Measurements from ENCODE around the gene PAK4.

Gene PAK4

DNA sequence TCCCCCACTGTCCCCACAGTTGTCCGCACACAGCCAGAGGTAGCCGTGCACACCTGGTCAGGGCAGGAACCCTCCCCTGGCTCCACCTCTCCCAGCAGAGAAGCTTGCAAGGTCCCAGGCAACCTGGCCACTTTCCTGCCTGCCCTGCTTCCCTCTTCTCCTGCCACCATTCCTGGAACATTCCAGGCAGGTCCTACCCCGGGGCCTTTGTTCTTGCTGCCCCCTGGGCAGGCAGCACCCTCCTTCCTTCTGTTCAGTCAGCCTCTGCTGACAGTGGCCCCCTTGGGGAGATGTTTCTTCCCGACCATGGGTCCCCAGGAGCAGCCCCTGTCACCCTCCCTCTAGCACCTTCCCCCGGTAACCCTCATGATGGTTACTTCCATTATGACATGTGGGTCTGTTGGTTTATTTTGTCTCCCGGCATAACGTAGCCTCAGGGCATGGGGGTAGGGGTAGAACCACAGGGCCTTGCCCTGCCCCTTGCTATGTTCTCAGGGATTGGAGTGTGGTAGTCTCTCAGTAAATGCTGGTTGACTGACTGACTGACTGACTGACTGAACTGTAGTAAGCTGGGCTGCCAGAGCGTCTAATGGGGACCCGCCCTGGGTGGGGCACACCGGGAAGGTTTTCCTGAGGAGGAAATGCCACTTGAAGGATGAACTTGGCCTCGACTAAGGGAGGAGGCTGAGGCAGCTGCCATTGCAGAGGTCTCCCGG, 10.8 kb downstream of the PAK4 start:
- Mint-ChIP-seq H3K27me3 (ENCODE audit: low read depth) (no peaks in the 10 kb centered on the region), H3K9me3 (no peaks in the 10 kb centered on the region), H3K4me3 (no peak overlapping the region)

DNA sequence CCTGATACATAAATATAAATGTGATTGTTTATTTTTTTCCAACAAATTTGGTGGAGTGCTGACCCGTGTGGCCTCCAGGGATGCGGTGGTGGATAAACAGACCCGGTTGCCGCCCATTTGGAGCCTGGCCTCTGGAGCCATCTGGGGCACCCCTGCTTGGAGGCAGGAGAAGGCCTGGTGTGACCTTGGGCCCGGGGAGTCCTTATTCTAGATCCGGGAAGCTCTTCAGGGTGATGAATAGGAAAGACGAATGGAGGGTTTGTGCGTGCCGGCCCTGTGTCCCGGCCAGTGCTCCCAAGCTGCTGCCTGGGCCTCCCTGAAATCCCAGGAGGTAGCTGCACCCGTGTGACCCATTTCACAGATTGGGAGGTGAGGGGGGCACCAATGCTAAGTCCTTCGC, 11.5 kb downstream of the PAK4 start:
- H3K27ac Mint-ChIP-seq, result peak overlapping the region in 1 of 3 experiments; percentile 64
- H3K27me3 Mint-ChIP-seq (ENCODE audit: low read depth), result no peaks in the 10 kb centered on the region
- no peaks in the 10 kb centered on the region for H3K9me3 Mint-ChIP-seq
- H3K36me3 Mint-ChIP-seq (ENCODE audit: low read depth), result no peaks in the 10 kb centered on the region
- H3K4me3 Mint-ChIP-seq, result no peak overlapping the region
- TF ChIP-seq, protein P1, sequence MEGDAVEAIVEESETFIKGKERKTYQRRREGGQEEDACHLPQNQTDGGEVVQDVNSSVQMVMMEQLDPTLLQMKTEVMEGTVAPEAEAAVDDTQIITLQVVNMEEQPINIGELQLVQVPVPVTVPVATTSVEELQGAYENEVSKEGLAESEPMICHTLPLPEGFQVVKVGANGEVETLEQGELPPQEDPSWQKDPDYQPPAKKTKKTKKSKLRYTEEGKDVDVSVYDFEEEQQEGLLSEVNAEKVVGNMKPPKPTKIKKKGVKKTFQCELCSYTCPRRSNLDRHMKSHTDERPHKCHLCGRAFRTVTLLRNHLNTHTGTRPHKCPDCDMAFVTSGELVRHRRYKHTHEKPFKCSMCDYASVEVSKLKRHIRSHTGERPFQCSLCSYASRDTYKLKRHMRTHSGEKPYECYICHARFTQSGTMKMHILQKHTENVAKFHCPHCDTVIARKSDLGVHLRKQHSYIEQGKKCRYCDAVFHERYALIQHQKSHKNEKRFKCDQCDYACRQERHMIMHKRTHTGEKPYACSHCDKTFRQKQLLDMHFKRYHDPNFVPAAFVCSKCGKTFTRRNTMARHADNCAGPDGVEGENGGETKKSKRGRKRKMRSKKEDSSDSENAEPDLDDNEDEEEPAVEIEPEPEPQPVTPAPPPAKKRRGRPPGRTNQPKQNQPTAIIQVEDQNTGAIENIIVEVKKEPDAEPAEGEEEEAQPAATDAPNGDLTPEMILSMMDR (IDR thresholded peaks at IDR 0.05; ENCODE audit: unreplicated experiment in 3 of 3), result no peak
- H3K4me1 Mint-ChIP-seq, result peaks cover 56% of the 10 kb centered on the region

More for the DNA sequence above, 10.8 kb downstream of the PAK4 start:
- Mint-ChIP-seq H3K4me1 (peaks cover 60% of the 10 kb centered on the region), H3K36me3 (ENCODE audit: low read depth) (no peaks in the 10 kb centered on the region), H3K27ac (peak overlapping the region in 1 of 3 experiments; percentile 64)
- TF ChIP-seq, protein P1 (IDR thresholded peaks at IDR 0.05; ENCODE audit: unreplicated experiment in 3 of 3), result no peak

DNA sequence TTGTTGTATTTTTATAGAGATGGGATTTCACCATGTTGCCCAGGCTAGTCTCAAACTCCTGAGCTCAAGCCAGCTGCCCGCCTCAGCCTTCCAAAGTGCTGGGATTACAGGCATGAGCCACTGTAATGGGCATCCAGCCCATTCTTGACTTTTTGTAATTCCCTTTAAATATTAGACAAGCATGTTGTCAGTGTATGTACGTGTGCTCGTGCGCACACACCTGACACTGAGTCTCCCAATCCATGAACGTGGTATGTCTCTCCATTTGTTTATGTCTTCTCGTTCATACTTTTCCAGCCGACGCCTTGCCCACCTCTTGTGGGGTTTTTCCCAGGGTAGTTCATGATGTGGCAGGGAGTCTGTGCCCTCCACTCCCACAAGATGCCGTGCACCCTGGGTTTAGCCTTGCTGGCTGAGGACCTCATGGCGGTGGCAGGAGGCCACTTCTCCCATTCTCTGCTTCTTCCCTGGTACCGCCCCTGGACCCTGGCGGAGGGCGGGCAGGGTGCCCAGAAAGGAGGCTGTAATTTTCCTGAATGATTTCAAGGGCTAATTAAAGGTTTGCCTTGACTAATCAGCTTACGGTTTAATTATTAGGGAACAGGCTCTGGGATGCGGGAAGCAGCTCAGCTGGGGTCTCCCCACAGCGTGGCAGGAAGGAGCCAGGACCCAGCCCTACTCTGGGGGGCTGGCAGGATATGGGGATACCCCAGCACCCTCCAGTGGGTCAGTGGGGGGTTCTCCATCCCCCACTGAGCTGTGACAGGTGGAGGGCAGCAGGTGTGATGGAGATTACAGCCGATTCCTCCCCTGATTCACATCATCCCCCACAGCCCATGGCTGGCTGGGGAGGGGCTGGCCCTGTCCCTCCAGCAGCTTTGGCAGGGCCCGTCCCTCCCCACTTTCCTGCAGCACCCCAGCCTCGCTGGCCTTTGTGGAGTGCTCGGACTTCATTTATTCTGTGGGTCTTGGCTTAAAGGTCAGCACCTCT, 12.9 kb downstream of the PAK4 start:
- peaks cover 48% of the 10 kb centered on the region for H3K4me1 Mint-ChIP-seq
- TF ChIP-seq, protein P1 (IDR thresholded peaks at IDR 0.05; ENCODE audit: unreplicated experiment in 3 of 3), result no peak
- no peaks in the 10 kb centered on the region for H3K27me3 Mint-ChIP-seq (ENCODE audit: low read depth)
- H3K36me3 Mint-ChIP-seq (ENCODE audit: low read depth), result no peaks in the 10 kb centered on the region
- H3K9me3 Mint-ChIP-seq, result no peaks in the 10 kb centered on the region
- peak overlapping the region; percentile 20 to 68 (median 44) for H3K27ac Mint-ChIP-seq
- no peak overlapping the region for H3K4me3 Mint-ChIP-seq

DNA sequence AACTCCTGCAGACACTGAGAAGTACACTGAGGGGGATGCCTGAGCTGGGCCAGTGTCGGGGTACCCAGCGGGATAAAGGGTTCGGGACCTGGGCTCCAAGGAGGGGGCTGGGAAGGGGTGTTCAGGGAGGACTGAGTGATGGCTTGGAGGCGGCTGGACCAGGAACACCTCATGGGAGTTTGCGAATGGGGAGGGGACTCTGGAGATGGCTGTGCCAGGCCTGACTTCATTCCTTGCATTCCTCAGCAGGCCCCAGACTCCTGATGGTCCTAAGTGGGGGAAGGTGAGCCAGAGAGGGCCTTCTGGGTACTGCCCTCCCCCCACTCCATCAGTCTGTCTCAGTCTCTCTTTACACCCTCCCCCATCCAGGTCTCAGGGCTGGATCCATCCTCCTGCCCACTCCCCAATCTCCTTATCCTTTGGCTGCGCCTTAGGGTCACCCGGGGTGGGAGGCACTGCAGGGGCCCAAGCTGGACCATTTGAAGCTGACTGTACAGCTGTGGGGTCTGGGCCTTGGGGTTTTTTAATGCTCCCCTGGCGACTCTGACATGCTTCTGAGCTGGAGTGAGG, 13.8 kb downstream of the PAK4 start:
- Mint-ChIP-seq H3K4me3 (no peak overlapping the region), H3K36me3 (ENCODE audit: low read depth) (no peaks in the 10 kb centered on the region), H3K27ac (peak overlapping the region; percentile 44 to 68 (median 44)), H3K9me3 (no peaks in the 10 kb centered on the region), H3K4me1 (peaks cover 46% of the 10 kb centered on the region), H3K27me3 (ENCODE audit: low read depth) (no peaks in the 10 kb centered on the region)
- TF ChIP-seq, protein P1 (IDR thresholded peaks at IDR 0.05; ENCODE audit: unreplicated experiment in 3 of 3), result no peak

DNA sequence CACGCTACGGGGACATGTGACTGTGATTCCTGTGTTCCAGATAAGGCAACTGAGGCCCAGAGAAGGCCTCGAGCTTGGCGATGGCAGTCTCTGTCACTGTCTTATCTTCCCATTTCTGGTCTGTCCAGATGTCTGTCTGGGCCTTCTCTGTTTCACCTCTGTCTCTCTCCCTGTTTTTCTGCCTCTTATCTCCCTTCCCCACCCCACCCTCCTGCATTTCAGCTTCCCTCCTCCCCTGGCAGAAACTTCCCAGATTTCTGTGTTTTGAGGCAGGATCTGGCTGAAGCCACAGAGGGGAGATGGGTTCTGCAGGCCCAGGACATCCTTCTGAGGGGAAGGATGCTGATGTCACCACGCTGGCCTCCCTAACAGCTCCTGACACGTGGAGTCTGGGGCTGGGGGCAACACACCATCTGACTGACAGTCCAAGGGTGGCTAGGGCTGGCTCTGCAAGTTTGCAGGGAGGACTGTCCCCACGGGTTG, 14.4 kb downstream of the PAK4 start:
- H3K27me3 Mint-ChIP-seq (ENCODE audit: low read depth), result no peaks in the 10 kb centered on the region
- H3K4me1 Mint-ChIP-seq, result peaks cover 51% of the 10 kb centered on the region
- no peaks in the 10 kb centered on the region for H3K36me3 Mint-ChIP-seq (ENCODE audit: low read depth)
- no peaks in the 10 kb centered on the region for H3K9me3 Mint-ChIP-seq
- H3K4me3 Mint-ChIP-seq, result no peak overlapping the region
- TF ChIP-seq, protein P1 (IDR thresholded peaks at IDR 0.05; ENCODE audit: unreplicated experiment in 3 of 3), result no peak
- H3K27ac Mint-ChIP-seq, result peak overlapping the region; percentile 44 to 68 (median 44)

Measured in nephron (organoid).